Progenitor cell of endocrine pancreas (in vitro differentiated cells): ENCODE data around the gene TEX29. TPM values are rescaled to one million over a fixed set of nuclear protein-coding genes. Genes with fewer than 3 reads are reported as not detected.

Source experiments
- DNase-seq: peaks from one replicate; pipeline ENCODE4 v3.0.0; 2021; ENCODE audit warnings: low spot score; ENCODE audit not compliant: unreplicated experiment
- H3K27ac Mint-ChIP-seq: 2 replicates; pipeline ENCODE4 v1.8.0; 2021; ENCODE audit warnings: mild to moderate bottlenecking, moderate library complexity, mixed read lengths
- H3K27me3 Mint-ChIP-seq: 2 replicates; pipeline ENCODE4 v1.8.0; 2021; ENCODE audit warnings: mixed read lengths
- H3K36me3 Mint-ChIP-seq: 2 replicates; pipeline ENCODE4 v1.8.0; 2022; ENCODE audit warnings: mixed read lengths; ENCODE audit not compliant: insufficient read depth
- H3K4me1 Mint-ChIP-seq: 2 replicates; pipeline ENCODE4 v1.8.0; 2021; ENCODE audit warnings: low read depth, mixed read lengths
- H3K4me3 Mint-ChIP-seq: 2 replicates; pipeline ENCODE4 v1.8.0; 2021; ENCODE audit warnings: low read depth, mild to moderate bottlenecking, moderate library complexity, mixed read lengths
- H3K9me3 Mint-ChIP-seq: 2 replicates; pipeline ENCODE4 v1.8.0; 2021; ENCODE audit warnings: low read depth, mixed read lengths
- total RNA-seq: library from RNA; stranded (reverse); gene quantifications from 2 replicates; pipeline ENCODE4 v1.2.1, GENCODE V29; 2021
- TF ChIP-seq, protein P1 (sequence below): fragments of 200-600 bp; sonication (generic); IDR thresholded peaks from one replicate; pipeline ENCODE4 v1.5.0; 2021; ENCODE audit warnings: antibody characterized with exemption, mild to moderate bottlenecking; ENCODE audit not compliant: unreplicated experiment

Gene TEX29
- total RNA-seq, 1 donor from 2014 or later, result 0.43 TPM

DNA sequence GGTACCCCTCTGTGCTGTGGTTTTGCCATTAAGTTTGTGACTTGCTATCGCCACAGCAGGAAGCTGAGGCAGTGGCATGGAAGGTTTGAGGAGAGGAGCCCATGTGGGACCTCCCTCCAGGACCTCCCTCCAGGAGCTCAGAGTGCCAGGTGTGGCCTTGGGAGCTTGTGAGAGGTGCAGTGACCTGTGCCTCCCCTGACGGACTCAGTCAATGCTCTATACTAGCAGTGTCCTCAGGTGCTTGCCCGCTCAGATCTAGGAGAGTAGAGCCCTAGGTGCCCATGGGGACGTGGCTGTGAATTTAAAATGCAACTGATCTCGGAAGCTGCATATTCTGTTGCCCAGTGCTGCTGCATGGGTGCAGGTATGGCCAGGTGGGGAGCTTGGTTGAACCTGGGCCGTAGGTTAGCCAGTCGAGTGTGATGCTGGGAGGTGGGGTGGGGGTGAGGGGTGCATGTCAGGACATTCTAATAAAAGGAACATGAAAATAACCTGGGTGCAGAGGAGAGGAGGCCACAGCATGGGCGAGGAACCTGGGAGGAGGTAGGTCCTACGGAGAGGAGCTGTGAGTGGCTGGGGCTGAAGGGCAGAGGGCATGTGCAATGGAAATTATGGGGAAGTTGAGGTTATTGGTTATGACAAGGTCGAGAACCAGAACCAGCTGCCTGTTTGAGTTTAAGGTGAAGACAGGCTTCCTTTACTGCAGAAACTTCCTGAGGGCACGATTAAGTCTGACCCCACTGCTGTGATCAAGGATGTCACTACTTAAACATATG, 41.6 kb downstream of the TEX29 start:
- no peaks in the 10 kb centered on the region for H3K9me3 Mint-ChIP-seq
- H3K4me1 Mint-ChIP-seq, result no peaks in the 10 kb centered on the region
- no peak overlapping the region for H3K4me3 Mint-ChIP-seq
- no peak for DNase-seq
- no peak overlapping the region for H3K27ac Mint-ChIP-seq
- no peaks in the 10 kb centered on the region for H3K36me3 Mint-ChIP-seq
- TF ChIP-seq, protein P1, sequence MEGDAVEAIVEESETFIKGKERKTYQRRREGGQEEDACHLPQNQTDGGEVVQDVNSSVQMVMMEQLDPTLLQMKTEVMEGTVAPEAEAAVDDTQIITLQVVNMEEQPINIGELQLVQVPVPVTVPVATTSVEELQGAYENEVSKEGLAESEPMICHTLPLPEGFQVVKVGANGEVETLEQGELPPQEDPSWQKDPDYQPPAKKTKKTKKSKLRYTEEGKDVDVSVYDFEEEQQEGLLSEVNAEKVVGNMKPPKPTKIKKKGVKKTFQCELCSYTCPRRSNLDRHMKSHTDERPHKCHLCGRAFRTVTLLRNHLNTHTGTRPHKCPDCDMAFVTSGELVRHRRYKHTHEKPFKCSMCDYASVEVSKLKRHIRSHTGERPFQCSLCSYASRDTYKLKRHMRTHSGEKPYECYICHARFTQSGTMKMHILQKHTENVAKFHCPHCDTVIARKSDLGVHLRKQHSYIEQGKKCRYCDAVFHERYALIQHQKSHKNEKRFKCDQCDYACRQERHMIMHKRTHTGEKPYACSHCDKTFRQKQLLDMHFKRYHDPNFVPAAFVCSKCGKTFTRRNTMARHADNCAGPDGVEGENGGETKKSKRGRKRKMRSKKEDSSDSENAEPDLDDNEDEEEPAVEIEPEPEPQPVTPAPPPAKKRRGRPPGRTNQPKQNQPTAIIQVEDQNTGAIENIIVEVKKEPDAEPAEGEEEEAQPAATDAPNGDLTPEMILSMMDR, result no peak
- peaks cover 15% of the 10 kb centered on the region for H3K27me3 Mint-ChIP-seq

DNA sequence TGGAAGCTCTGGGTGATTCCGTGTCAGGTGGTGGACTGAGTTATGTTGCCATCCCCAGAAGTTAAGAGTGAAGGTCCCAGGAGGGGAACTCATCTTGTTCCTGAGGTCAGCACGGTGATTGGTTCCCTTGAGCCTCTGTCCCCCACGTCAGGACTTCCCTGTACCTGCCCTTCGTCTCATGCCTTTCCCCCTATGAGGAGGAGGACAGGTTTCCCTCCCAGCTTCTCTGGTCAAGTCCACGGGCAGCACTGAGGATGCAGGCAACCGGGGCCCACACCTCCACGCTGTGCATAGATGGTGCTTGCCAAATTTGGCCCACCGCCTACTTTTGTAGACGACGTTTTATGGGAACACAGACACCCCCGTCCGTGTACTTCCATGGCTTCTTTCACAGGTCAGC, 42.7 kb downstream of the TEX29 start:
- H3K27ac Mint-ChIP-seq, result no peak overlapping the region
- H3K36me3 Mint-ChIP-seq, result no peaks in the 10 kb centered on the region
- no peak for DNase-seq
- H3K9me3 Mint-ChIP-seq, result no peaks in the 10 kb centered on the region
- H3K4me3 Mint-ChIP-seq, result no peak overlapping the region
- peaks cover 15% of the 10 kb centered on the region for H3K27me3 Mint-ChIP-seq
- no peaks in the 10 kb centered on the region for H3K4me1 Mint-ChIP-seq
- TF ChIP-seq, protein P1, result no peak

DNA sequence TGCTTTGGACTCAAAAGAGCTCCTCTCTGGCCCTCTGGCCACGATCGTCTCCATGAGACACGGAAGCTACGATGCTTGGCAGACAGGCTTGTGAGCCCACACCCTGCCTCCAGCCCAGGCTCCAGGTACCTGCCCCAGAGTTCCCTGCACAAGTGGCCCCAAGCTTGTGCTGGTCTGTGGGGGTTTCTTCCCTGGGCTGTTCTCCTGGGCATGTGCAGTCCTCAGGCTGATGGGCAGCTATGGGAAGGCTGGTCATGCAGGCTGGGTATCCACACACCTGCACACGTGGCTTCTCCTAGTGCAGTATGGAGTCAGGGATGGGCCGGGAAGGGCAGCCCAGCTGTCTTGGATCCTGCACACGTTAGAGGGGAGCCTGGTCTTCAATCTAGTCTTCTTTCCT, 43.1 kb downstream of the TEX29 start:
- Mint-ChIP-seq H3K27ac (no peak overlapping the region), H3K4me1 (no peaks in the 10 kb centered on the region), H3K4me3 (no peak overlapping the region), H3K27me3 (peaks cover 15% of the 10 kb centered on the region), H3K9me3 (no peaks in the 10 kb centered on the region), H3K36me3 (no peaks in the 10 kb centered on the region)
- no peak for DNase-seq
- TF ChIP-seq, protein P1, result no peak

DNA sequence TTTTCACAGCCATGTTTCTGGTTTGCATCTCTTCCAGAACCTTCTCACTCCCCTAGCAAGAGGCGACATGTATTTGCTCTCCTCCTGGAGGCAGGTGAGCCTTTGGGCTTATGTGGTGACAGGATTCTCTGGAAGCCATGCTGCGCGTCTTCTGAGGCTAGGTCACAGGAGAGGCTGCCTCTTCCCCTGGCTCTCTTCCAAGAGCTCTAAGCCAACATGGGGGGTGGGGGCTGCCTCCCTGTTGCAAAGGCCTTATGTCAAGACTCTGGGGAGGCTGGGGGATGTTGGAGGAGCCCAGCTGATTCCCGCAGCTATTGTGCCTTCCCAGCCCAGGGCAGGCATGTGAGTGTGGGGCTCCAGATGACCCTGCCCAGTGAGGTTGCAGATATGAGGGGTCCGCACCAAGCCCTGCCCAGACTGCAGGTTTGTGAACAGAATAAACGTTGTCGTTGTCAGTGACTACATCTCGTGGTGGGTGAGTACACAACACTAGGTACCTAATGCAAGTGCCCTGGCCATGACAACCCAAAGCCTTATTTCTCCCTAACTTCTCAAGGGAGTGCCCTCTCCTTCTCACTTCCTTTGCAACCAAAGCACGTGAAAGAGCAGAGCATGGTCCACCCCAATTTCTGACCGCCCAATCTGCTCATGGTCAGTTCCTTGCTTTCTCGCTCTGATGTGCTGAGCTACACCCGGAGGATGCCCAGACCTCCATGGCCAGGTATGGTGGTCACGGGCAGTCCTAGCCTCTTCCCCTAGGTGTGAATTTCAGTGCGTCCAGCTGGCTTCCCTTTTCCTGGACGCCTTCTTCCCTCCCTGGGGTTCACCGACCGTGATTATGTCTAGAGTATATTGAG, 44.9 kb downstream of the TEX29 start:
- H3K9me3 Mint-ChIP-seq, result no peaks in the 10 kb centered on the region

DNA sequence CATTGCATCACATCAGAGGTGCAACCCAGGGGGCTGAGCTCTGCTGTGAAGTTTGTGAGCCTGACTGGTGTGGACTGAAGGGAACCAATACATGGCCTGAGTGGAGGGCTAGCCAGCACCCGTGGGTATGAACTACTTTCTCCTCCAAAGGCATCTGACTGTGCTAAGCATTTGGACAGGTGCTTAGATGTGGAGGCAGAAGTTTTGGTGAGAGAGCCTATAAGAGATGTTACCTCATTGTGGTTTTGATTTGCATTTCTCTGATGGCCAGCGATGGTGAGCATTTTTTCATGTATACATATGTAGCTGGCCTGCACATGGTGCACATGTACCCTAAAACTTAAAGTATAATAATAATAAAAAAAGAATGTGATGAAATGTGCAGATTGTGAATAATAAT, 46.9 kb downstream of the TEX29 start:
- no peaks in the 10 kb centered on the region for H3K9me3 Mint-ChIP-seq

More for the DNA sequence above, 44.9 kb downstream of the TEX29 start:
- H3K4me3 Mint-ChIP-seq, result no peak overlapping the region
- peaks cover 13% of the 10 kb centered on the region for H3K27me3 Mint-ChIP-seq
- no peaks in the 10 kb centered on the region for H3K36me3 Mint-ChIP-seq
- no peak for DNase-seq
- no peak overlapping the region for H3K27ac Mint-ChIP-seq
- TF ChIP-seq, protein P1, result no peak
- no peaks in the 10 kb centered on the region for H3K4me1 Mint-ChIP-seq

More for the DNA sequence above, 46.9 kb downstream of the TEX29 start:
- Mint-ChIP-seq H3K27ac (no peak overlapping the region), H3K4me1 (no peaks in the 10 kb centered on the region), H3K27me3 (peaks cover 16% of the 10 kb centered on the region), H3K36me3 (no peaks in the 10 kb centered on the region), H3K4me3 (no peak overlapping the region)
- TF ChIP-seq, protein P1, result no peak
- no peak for DNase-seq
